ENCODE measurements around the gene CALHM5.

Gene CALHM5

DNA sequence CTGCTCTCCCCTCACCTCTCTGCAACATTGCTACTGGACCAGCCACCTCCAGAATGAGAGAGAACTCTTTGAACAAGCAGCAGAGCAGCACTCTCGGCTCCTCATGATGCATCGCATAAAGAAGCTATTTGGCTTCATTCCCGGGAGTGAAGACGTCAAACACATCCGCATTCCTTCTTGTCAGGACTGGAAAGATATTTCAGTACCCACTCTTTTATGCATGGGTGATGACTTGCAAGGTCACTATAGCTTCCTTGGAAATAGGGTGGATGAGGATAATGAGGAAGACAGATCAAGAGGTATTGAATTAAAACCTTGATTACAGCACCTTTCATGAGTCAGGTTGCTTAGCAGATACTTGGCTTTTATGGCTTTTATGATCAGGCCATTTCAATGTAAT lies 46.5 kb downstream of the CALHM5 start:
- TF ChIP-seq TEAD4 (IDR thresholded peaks at IDR 0.05): peak; percentile 41; the same call in 1 of the 2 replicates
- TF ChIP-seq CREB1 (IDR thresholded peaks at IDR 0.05; ENCODE audit: low read depth): no peak

- TF ChIP-seq, protein P1, sequence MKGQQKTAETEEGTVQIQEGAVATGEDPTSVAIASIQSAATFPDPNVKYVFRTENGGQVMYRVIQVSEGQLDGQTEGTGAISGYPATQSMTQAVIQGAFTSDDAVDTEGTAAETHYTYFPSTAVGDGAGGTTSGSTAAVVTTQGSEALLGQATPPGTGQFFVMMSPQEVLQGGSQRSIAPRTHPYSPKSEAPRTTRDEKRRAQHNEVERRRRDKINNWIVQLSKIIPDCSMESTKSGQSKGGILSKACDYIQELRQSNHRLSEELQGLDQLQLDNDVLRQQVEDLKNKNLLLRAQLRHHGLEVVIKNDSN (IDR thresholded peaks at IDR 0.05): no peak
- TF ChIP-seq NFIC (IDR thresholded peaks at IDR 0.05): no peak
- TF ChIP-seq CEBPB (IDR thresholded peaks at IDR 0.05): no peak
- TF ChIP-seq FOXM1 (IDR thresholded peaks at IDR 0.05; ENCODE audit: borderline replicate concordance, low read depth): no peak
- TF ChIP-seq ZBTB7A (IDR thresholded peaks at IDR 0.05; ENCODE audit: low read depth): no peak
- TF ChIP-seq REST (IDR thresholded peaks at IDR 0.05; ENCODE audit: low read depth): no peak
These were observed 48.7 kb downstream of the CALHM5 start for GRCh38 chr6:116560130-116560529.

- TF ChIP-seq TEAD4 (IDR thresholded peaks at IDR 0.05) (no peak), RAD21 (IDR thresholded peaks at IDR 0.05; ENCODE audit: low read depth) (peak; percentile 80)
These were observed 50.1 kb downstream of the CALHM5 start for GRCh38 chr6:116561377-116562018.

DNA sequence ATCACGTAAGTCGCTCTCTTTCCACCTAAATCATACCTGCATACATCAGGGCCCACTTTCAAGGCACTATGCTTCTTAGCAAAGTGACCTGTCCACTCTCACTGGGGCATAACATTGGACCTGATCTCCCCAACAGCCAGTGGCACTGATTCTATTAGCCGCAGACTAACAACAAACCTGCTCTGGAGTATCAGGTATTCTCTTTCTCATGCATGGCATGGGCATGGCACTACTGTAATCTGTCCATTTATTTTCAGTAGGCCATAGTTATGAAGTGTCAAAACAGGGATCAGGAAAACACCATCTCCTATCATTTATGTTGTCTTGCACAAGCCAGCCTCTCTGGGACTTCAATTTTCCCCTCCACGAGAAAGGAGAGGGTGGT lies 50.6 kb downstream of the CALHM5 start:
- TF ChIP-seq, protein P2, sequence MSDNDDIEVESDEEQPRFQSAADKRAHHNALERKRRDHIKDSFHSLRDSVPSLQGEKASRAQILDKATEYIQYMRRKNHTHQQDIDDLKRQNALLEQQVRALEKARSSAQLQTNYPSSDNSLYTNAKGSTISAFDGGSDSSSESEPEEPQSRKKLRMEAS (IDR thresholded peaks at IDR 0.05): no peak
- TF ChIP-seq TEAD4 (IDR thresholded peaks at IDR 0.05) (no peak), FOXM1 (IDR thresholded peaks at IDR 0.05; ENCODE audit: borderline replicate concordance, low read depth) (no peak)

- TF ChIP-seq TEAD4 (IDR thresholded peaks at IDR 0.05) (no peak), EGR1 (IDR thresholded peaks at IDR 0.05) (no peak), CEBPB (IDR thresholded peaks at IDR 0.05) (no peak), TCF12 (IDR thresholded peaks at IDR 0.05; ENCODE audit: low read depth) (no peak), YY1 (IDR thresholded peaks at IDR 0.05; ENCODE audit: low read depth) (no peak), ZBTB7A (IDR thresholded peaks at IDR 0.05; ENCODE audit: low read depth) (no peak), CREB1 (IDR thresholded peaks at IDR 0.05; ENCODE audit: low read depth) (no peak), REST (IDR thresholded peaks at IDR 0.05; ENCODE audit: low read depth) (no peak), TAF1 (IDR thresholded peaks at IDR 0.05; ENCODE audit: low read depth) (no peak), NFIC (IDR thresholded peaks at IDR 0.05) (no peak), EP300 (IDR thresholded peaks at IDR 0.05; ENCODE audit: borderline replicate concordance) (no peak), FOXM1 (IDR thresholded peaks at IDR 0.05; ENCODE audit: borderline replicate concordance, low read depth) (no peak), RAD21 (IDR thresholded peaks at IDR 0.05; ENCODE audit: low read depth) (no peak)
- TF ChIP-seq, protein P2 (IDR thresholded peaks at IDR 0.05): no peak
- TF ChIP-seq, protein P1 (IDR thresholded peaks at IDR 0.05): no peak
These were observed 51.2 kb downstream of the CALHM5 start for GRCh38 chr6:116562614-116563013.

GRCh38 chr6:116563830-116564229 lies 52.4 kb downstream of the CALHM5 start:
- TF ChIP-seq REST (IDR thresholded peaks at IDR 0.05; ENCODE audit: low read depth): no peak
- TF ChIP-seq RAD21 (IDR thresholded peaks at IDR 0.05; ENCODE audit: low read depth): no peak
- no peak for TF ChIP-seq CREB1 (IDR thresholded peaks at IDR 0.05; ENCODE audit: low read depth)
- no peak for TF ChIP-seq FOXM1 (IDR thresholded peaks at IDR 0.05; ENCODE audit: borderline replicate concordance, low read depth)
- no peak for TF ChIP-seq TEAD4 (IDR thresholded peaks at IDR 0.05)
